Neural progenitor cell (in vitro differentiated cells): ENCODE measurements around the gene RHOG.

ENCODE experiments used
- EZH2 ChIP-seq: fragments of 200-600 bp; sonication (generic); IDR thresholded peaks from 2 replicates; pipeline ENCODE4 v1.6.1; 2017; ENCODE audit warnings: antibody characterized with exemption, mild to moderate bottlenecking, moderate library complexity
- TF ChIP-seq, protein P1 (sequence below): fragments of 200-600 bp; sonication (generic); IDR thresholded peaks from 2 replicates; pipeline ENCODE4 v1.5.1; 2017; ENCODE audit warnings: antibody characterized with exemption, mild to moderate bottlenecking

DNA sequence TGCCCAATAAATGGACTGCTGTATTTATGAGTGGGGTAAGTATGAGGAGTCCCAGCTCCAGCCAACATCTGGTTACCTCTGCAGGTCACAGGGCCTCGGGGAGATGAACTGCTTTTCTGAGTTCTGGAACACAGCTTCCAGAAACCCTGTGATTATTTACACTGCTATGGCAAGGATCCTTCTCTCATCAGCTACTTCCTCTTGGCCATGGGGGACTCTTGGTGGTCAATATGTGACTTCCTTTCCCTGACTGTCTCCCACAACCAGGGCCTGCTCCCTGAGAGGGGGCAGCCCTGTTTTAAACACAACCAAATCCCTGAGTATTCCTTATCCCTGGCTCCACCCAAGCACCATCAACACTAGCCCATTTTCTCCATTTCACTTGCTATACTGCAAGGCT lies 10.0 kb downstream of the RHOG start:
- TF ChIP-seq, protein P1, sequence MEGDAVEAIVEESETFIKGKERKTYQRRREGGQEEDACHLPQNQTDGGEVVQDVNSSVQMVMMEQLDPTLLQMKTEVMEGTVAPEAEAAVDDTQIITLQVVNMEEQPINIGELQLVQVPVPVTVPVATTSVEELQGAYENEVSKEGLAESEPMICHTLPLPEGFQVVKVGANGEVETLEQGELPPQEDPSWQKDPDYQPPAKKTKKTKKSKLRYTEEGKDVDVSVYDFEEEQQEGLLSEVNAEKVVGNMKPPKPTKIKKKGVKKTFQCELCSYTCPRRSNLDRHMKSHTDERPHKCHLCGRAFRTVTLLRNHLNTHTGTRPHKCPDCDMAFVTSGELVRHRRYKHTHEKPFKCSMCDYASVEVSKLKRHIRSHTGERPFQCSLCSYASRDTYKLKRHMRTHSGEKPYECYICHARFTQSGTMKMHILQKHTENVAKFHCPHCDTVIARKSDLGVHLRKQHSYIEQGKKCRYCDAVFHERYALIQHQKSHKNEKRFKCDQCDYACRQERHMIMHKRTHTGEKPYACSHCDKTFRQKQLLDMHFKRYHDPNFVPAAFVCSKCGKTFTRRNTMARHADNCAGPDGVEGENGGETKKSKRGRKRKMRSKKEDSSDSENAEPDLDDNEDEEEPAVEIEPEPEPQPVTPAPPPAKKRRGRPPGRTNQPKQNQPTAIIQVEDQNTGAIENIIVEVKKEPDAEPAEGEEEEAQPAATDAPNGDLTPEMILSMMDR, result no peak
- no peak for TF ChIP-seq EZH2
